A549 (cell line): ENCODE data around the gene HOXC10. TPM values are rescaled to one million over a fixed set of nuclear protein-coding genes. Genes with fewer than 3 reads are reported as not detected.

Experiments
- ATAC-seq, 2 experiments: fragments of 200-7000 bp in 1 of 2; fragments of >200 bp in 1 of 2; cut with Nextera tagmentation in 1 of 2; cut with Tn5 transposase in 1 of 2; 3 replicates each; pipeline versions ENCODE4 v1.8.0 to v1.9.1; 2018 to 2020; ENCODE audit warnings: mild to moderate bottlenecking in 1 of 2, moderate library complexity in 1 of 2
- CTCF ChIA-PET: fragments of 300-600 bp; sonication (Branson Sonifier 250); formaldehyde crosslinking; extraction: SDS; loops from one replicate; lab custom pipeline; 2021; ENCODE audit warnings: antibody characterized with exemption, inconsistent platforms; lab: Yijun Ruan, JAX
- POLR2A ChIA-PET: fragments of 350-600 bp; formaldehyde crosslinking; extraction: SDS; loops from one replicate; lab custom pipeline; 2021; ENCODE audit warnings: antibody characterized with exemption, inconsistent platforms; lab: Yijun Ruan, JAX
- DNase-seq, 2 experiments: peaks; one replicate each; pipeline versions ENCODE4 v3.0.0 to v3.0.0-alpha.2; 2011 to 2016; ENCODE audit warnings: low read depth in 1 of 2, low spot score in 1 of 2
- FAIRE-seq: peaks from 2 replicates; lab custom pipeline; 2011; peaks lifted over from hg19 to GRCh38; lab: Jason Lieb, UNC
- H3K27ac ChIP-seq, 2 experiments: fragments of >200 bp; sonication (Bioruptor Twin); formaldehyde crosslinking; 3 replicates each; pipeline ENCODE4 v1.5.1; 2016 to 2017
- H3K4me1 ChIP-seq: fragments of >200 bp; sonication (Bioruptor Twin); formaldehyde crosslinking; 3 replicates; pipeline ENCODE4 v1.6.1; 2016
- H3K4me2 ChIP-seq: fragments of >200 bp; sonication (Bioruptor Twin); formaldehyde crosslinking; 3 replicates; pipeline ENCODE4 v1.6.1; 2016
- H3K4me3 ChIP-seq: fragments of >200 bp; sonication (Bioruptor Twin); formaldehyde crosslinking; 3 replicates; pipeline ENCODE4 v1.5.1; 2016
- H3K9me3 ChIP-seq: fragments of >200 bp; sonication (Bioruptor Twin); formaldehyde crosslinking; 3 replicates; pipeline ENCODE4 v1.6.1; 2016
- CEBPB ChIP-seq, 2 experiments: fragments of >200 bp in 1 of 2; sonication (Bioruptor Twin) in 1 of 2; formaldehyde crosslinking in 1 of 2; IDR thresholded peaks; 2 replicates each; pipeline ENCODE4 v1.6.1; 2012 to 2016
- CHD4 ChIP-seq: fragments of 200-600 bp; sonication (generic); IDR thresholded peaks from 2 replicates; pipeline ENCODE4 v1.6.1; 2016; ENCODE audit warnings: antibody characterized with exemption, mild to moderate bottlenecking, borderline replicate concordance
- EP300 ChIP-seq, 2 experiments: fragments of >200 bp; sonication (Bioruptor Twin); formaldehyde crosslinking; IDR thresholded peaks; 2 replicates in 1 of 2; 3 replicates in 1 of 2; pipeline ENCODE4 v1.6.1; 2016 to 2017
- FOSL2 ChIP-seq, 2 experiments: fragments of 450-650 bp in 1 of 2; fragments of >200 bp in 1 of 2; sonication (Bioruptor Twin) in 1 of 2; formaldehyde crosslinking; IDR thresholded peaks; 2 replicates each; pipeline versions ENCODE4 v1.5.0 to v1.6.1; 2016 to 2020; ENCODE audit warnings: mild to moderate bottlenecking in 1 of 2, moderate library complexity in 1 of 2
- FOXS1 ChIP-seq: fragments of 250-450 bp; sonication (Bioruptor Pico); IDR thresholded peaks from 2 replicates; pipeline ENCODE4 v1.5.0; 2020; ENCODE audit warnings: mild to moderate bottlenecking, moderate library complexity
- HEYL ChIP-seq: fragments of 250-450 bp; sonication (Bioruptor Pico); IDR thresholded peaks from 2 replicates; pipeline ENCODE4 v1.8.0; 2021; ENCODE audit warnings: mild to moderate bottlenecking, moderate library complexity
- HOXA7 ChIP-seq: fragments of 250-450 bp; sonication (Bioruptor Pico); IDR thresholded peaks from 2 replicates; pipeline ENCODE4 v1.5.0; 2020; ENCODE audit warnings: mild to moderate bottlenecking, moderate library complexity
- JUN ChIP-seq, 2 experiments: fragments of >200 bp; sonication (Bioruptor Twin); formaldehyde crosslinking; IDR thresholded peaks; 2 replicates in 1 of 2; 3 replicates in 1 of 2; pipeline ENCODE4 v1.6.1; 2016 to 2017
- JUNB ChIP-seq: fragments of >200 bp; sonication (Bioruptor Twin); formaldehyde crosslinking; IDR thresholded peaks from 2 replicates; pipeline ENCODE4 v1.6.1; 2016
- MAFK ChIP-seq: fragments of 450-650 bp; IDR thresholded peaks from 2 replicates; pipeline ENCODE4 v1.6.1; 2014; ENCODE audit not compliant: partially characterized antibody
- MAZ ChIP-seq: fragments of 150-350 bp; IDR thresholded peaks from 2 replicates; pipeline ENCODE4 v1.6.1; 2014; ENCODE audit warnings: antibody characterized with exemption, low read depth, low read length, borderline replicate concordance
- NFE2L2 ChIP-seq: fragments of 150-350 bp; conservative IDR thresholded peaks from 2 replicates; pipeline ENCODE4 v1.6.1; 2014; ENCODE audit warnings: low read length
- NR3C1 ChIP-seq: fragments of >200 bp; sonication (Bioruptor Twin); formaldehyde crosslinking; IDR thresholded peaks from 3 replicates; pipeline ENCODE4 v1.6.1; 2017
- POLR2AphosphoS2 ChIP-seq: conservative IDR thresholded peaks from 2 replicates; pipeline ENCODE4 v1.6.1; 2012; ENCODE audit warnings: low read length, improper control_type of control experiment, inconsistent platforms
- RAD21 ChIP-seq, 2 experiments: fragments of >200 bp in 1 of 2; sonication (Bioruptor Twin) in 1 of 2; formaldehyde crosslinking in 1 of 2; IDR thresholded peaks in 1 of 2; conservative IDR thresholded peaks in 1 of 2; 2 replicates in 1 of 2; 3 replicates in 1 of 2; pipeline ENCODE4 v1.6.1; 2012 to 2018; ENCODE audit warnings: inconsistent platforms in 1 of 2
- RCOR1 ChIP-seq: fragments of 150-350 bp; IDR thresholded peaks from 2 replicates; pipeline ENCODE4 v1.6.1; 2014; ENCODE audit warnings: antibody characterized with exemption, low read length, low read depth
- RFX5 ChIP-seq: fragments of 450-650 bp; IDR thresholded peaks from 2 replicates; pipeline ENCODE4 v1.7.1; 2014; ENCODE audit warnings: antibody characterized with exemption, mild to moderate bottlenecking, moderate library complexity
- SMC3 ChIP-seq: fragments of >200 bp; sonication (Bioruptor Twin); formaldehyde crosslinking; IDR thresholded peaks from 3 replicates; pipeline ENCODE4 v1.6.1; 2018; ENCODE audit warnings: inconsistent platforms
- SREBF2 ChIP-seq: fragments of 450-650 bp; IDR thresholded peaks from 2 replicates; pipeline ENCODE4 v1.6.1; 2014; ENCODE audit warnings: mild to moderate bottlenecking, moderate library complexity
- ZFP36 ChIP-seq: fragments of 450-650 bp; IDR thresholded peaks from 2 replicates; pipeline ENCODE4 v1.6.1; 2014; ENCODE audit warnings: borderline replicate concordance; ENCODE audit not compliant: partially characterized antibody
- ZSCAN20 ChIP-seq: fragments of 250-450 bp; sonication (Bioruptor Pico); IDR thresholded peaks from 2 replicates; pipeline ENCODE4 v1.8.0; 2022; ENCODE audit warnings: mild to moderate bottlenecking, moderate library complexity
- WGBS: methylation state at CpG from one replicate; pipeline ENCODE4 v1.1.6; 2017; ENCODE audit errors: missing lambda C conversion rate; 5-methylcytosine and 5-hydroxymethylcytosine counted together
- polyA plus RNA-seq, 4 experiments: library from polyadenylated mRNA; depleted of rRNA in 3 of 4; stranded (reverse); fragments of >200 nt; fragmentation: RNase III in 1 of 4; extraction: RNeasy Plus Mini Kit Qiagen cat#74134 plus additional on column Dnase treatment in 1 of 4; gene quantifications; 2 replicates in 3 of 4; 3 replicates in 1 of 4; pipeline ENCODE4 v1.2.3, GENCODE V29; 2011 to 2017
- TF ChIP-seq, protein P1 (sequence below): IDR thresholded peaks from 2 replicates; pipeline ENCODE4 v1.6.1; 2012
- TF ChIP-seq, protein P2 (sequence below): fragments of 200-600 bp; sonication (generic); IDR thresholded peaks from 2 replicates; pipeline ENCODE4 v1.6.1; 2016; ENCODE audit warnings: antibody characterized with exemption, mild to moderate bottlenecking, moderate library complexity
- TF ChIP-seq, protein P3 (sequence below): fragments of 250-450 bp; sonication (Bioruptor Pico); IDR thresholded peaks from 2 replicates; pipeline ENCODE4 v1.5.0; 2020; ENCODE audit warnings: low read depth, mild to moderate bottlenecking, moderate library complexity
- TF ChIP-seq, protein P4 (sequence below): fragments of 450-650 bp; IDR thresholded peaks from 2 replicates; pipeline ENCODE4 v1.6.1; 2014; ENCODE audit warnings: antibody characterized with exemption
- TF ChIP-seq, protein P5 (sequence below): fragments of 150-350 bp; IDR thresholded peaks from 2 replicates; pipeline ENCODE4 v1.6.1; 2014; ENCODE audit warnings: low read depth, mild to moderate bottlenecking, low read length

Gene HOXC10
- polyA plus RNA-seq, 2 of the 4 experiments (the other 2 are of a cell fraction): 2.9 to 3.2 TPM

DNA sequence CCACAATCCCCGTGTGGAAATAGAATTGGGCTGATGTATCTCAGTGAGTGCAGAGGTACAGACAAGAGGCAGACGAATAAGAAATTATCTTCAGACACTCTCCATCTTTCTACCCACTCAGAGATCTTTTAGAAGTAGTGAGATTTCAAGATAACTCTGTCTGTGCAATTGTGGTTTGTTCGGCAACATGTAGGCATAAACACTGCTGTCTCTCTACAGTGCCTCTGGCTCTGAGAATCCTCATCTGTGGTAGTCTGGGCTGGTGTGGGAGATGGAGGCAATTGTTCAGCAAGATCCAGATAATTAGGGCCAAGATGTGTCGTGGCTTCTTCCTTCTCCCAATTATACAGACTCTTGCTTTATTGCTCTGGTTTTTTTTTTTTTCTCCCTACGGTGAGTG, 43.2 kb upstream of the HOXC10 start:
- CTCF ChIA-PET: interaction anchor here (0.7 to 1.3 kb wide), 6 partner anchors 12 to 157 kb away, joined by 3 to 5 read pairs (median 3); no protein-coding TSS in a partner anchor
- no peak overlapping the region for H3K4me3 ChIP-seq
- ATAC-seq (no peak), DNase-seq (no peak), FAIRE-seq (no peak)
- H3K9me3 ChIP-seq: no peaks in the 10 kb centered on the region
- H3K4me2 ChIP-seq: peak overlapping the region; percentile 87; the same call in 2 of the 3 replicates
- 67% methylated on average over 5 of the region's 5 CpGs for WGBS
- H3K27ac ChIP-seq: no peak overlapping the region
- H3K4me1 ChIP-seq: peaks cover 20% of the 10 kb centered on the region; the same call in 2 of the 3 replicates
- TF ChIP-seq, protein P1, sequence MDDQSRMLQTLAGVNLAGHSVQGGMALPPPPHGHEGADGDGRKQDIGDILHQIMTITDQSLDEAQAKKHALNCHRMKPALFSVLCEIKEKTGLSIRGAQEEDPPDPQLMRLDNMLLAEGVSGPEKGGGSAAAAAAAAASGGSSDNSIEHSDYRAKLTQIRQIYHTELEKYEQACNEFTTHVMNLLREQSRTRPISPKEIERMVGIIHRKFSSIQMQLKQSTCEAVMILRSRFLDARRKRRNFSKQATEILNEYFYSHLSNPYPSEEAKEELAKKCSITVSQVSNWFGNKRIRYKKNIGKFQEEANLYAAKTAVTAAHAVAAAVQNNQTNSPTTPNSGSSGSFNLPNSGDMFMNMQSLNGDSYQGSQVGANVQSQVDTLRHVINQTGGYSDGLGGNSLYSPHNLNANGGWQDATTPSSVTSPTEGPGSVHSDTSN: no peak
- no peak for TF ChIP-seq HOXA7 (CRISPR knock-in tag)
- TF ChIP-seq, protein P2, sequence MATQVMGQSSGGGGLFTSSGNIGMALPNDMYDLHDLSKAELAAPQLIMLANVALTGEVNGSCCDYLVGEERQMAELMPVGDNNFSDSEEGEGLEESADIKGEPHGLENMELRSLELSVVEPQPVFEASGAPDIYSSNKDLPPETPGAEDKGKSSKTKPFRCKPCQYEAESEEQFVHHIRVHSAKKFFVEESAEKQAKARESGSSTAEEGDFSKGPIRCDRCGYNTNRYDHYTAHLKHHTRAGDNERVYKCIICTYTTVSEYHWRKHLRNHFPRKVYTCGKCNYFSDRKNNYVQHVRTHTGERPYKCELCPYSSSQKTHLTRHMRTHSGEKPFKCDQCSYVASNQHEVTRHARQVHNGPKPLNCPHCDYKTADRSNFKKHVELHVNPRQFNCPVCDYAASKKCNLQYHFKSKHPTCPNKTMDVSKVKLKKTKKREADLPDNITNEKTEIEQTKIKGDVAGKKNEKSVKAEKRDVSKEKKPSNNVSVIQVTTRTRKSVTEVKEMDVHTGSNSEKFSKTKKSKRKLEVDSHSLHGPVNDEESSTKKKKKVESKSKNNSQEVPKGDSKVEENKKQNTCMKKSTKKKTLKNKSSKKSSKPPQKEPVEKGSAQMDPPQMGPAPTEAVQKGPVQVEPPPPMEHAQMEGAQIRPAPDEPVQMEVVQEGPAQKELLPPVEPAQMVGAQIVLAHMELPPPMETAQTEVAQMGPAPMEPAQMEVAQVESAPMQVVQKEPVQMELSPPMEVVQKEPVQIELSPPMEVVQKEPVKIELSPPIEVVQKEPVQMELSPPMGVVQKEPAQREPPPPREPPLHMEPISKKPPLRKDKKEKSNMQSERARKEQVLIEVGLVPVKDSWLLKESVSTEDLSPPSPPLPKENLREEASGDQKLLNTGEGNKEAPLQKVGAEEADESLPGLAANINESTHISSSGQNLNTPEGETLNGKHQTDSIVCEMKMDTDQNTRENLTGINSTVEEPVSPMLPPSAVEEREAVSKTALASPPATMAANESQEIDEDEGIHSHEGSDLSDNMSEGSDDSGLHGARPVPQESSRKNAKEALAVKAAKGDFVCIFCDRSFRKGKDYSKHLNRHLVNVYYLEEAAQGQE: no peak
- no peak for TF ChIP-seq EP300 (IDR thresholded peaks at IDR 0.05)
- no peak for TF ChIP-seq JUNB
- TF ChIP-seq MAFK: no peak
- TF ChIP-seq FOSL2 (IDR thresholded peaks at IDR 0.05): no peak
- TF ChIP-seq FOSL2 (CRISPR knock-in tag; IDR thresholded peaks at IDR 0.05): no peak
- TF ChIP-seq, protein P3, sequence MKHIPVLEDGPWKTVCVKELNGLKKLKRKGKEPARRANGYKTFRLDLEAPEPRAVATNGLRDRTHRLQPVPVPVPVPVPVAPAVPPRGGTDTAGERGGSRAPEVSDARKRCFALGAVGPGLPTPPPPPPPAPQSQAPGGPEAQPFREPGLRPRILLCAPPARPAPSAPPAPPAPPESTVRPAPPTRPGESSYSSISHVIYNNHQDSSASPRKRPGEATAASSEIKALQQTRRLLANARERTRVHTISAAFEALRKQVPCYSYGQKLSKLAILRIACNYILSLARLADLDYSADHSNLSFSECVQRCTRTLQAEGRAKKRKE (CRISPR knock-in tag): no peak
- no peak for TF ChIP-seq NR3C1
- TF ChIP-seq, protein P4, sequence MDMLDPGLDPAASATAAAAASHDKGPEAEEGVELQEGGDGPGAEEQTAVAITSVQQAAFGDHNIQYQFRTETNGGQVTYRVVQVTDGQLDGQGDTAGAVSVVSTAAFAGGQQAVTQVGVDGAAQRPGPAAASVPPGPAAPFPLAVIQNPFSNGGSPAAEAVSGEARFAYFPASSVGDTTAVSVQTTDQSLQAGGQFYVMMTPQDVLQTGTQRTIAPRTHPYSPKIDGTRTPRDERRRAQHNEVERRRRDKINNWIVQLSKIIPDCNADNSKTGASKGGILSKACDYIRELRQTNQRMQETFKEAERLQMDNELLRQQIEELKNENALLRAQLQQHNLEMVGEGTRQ: no peak
- no peak for TF ChIP-seq SREBF2
- POLR2A ChIA-PET: interaction anchor here (1.1 kb wide), 1 partner anchor 58 kb away, joined by 3 read pairs; the partner anchor contains the start of gene HOXC9

DNA sequence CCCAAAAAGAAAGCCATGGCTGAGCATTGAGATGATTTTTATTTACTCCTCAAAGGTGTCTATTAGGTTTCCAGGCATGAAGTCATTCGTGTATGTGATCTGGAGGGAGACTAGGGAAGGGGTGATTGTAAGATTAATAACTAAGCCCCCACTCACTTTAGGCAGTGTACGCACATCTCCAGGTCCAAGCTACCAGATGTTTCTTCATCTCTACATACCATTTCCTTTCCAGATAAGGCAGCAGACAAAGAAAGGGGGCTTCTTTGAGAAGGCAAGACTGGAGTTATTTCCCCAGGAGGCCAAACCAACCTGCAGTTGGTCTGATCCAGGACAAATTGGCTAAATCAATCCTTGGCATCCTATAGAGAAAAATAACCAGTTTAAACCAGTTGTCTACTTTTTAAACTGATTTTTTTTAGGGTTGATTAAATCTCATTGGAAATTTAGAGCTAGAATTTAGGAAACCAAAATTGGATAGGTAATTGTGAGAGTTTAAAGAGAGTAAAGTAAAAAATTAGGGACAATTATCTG, 42.4 kb upstream of the HOXC10 start:
- H3K4me1 ChIP-seq: peaks cover 20% of the 10 kb centered on the region; the same call in 2 of the 3 replicates
- no peak overlapping the region for H3K4me3 ChIP-seq
- ChIA-PET POLR2A (interaction anchor here (0.5 kb wide), 1 partner anchor 392 kb away, joined by 8 read pairs; no protein-coding TSS in a partner anchor), CTCF (interaction anchor here (0.6 to 1.3 kb wide), 9 partner anchors 11 to 185 kb away, joined by 3 to 5 read pairs (median 3); partner anchors contain the start of gene HOXC10)
- DNase-seq (no peak), ATAC-seq (no peak), FAIRE-seq (no peak)
- WGBS: 82% methylated on average over 2 of the region's 2 CpGs
- H3K9me3 ChIP-seq: no peaks in the 10 kb centered on the region
- H3K27ac ChIP-seq: no peak overlapping the region
- no peak for TF ChIP-seq MAZ
- TF ChIP-seq, protein P5, sequence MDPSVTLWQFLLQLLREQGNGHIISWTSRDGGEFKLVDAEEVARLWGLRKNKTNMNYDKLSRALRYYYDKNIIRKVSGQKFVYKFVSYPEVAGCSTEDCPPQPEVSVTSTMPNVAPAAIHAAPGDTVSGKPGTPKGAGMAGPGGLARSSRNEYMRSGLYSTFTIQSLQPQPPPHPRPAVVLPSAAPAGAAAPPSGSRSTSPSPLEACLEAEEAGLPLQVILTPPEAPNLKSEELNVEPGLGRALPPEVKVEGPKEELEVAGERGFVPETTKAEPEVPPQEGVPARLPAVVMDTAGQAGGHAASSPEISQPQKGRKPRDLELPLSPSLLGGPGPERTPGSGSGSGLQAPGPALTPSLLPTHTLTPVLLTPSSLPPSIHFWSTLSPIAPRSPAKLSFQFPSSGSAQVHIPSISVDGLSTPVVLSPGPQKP: no peak
- TF ChIP-seq MAFK: no peak
- TF ChIP-seq CHD4: no peak
- TF ChIP-seq FOXS1 (CRISPR knock-in tag): no peak
- no peak for TF ChIP-seq CEBPB (IDR thresholded peaks at IDR 0.05)
- TF ChIP-seq HEYL: no peak
- TF ChIP-seq SMC3: no peak
- TF ChIP-seq POLR2AphosphoS2: no peak
- TF ChIP-seq, protein P3 (CRISPR knock-in tag): no peak
- no peak for TF ChIP-seq JUN (IDR thresholded peaks at IDR 0.05)
- TF ChIP-seq ZFP36: no peak
- no peak for TF ChIP-seq RFX5
- TF ChIP-seq RAD21 (conservative IDR thresholded peaks at IDR 0.05 in 1 of 2, IDR thresholded peaks at IDR 0.05 in 1 of 2): no peak
- no peak for TF ChIP-seq NFE2L2
- TF ChIP-seq ZSCAN20: no peak
- TF ChIP-seq, protein P4: no peak
- TF ChIP-seq RCOR1: no peak
- peak overlapping the region; percentile 87; the same call in 1 of the 3 replicates for H3K4me2 ChIP-seq
